Thyroid gland (tissue), 4 donors: ENCODE data around the gene NT5C3A. TPM values are rescaled to one million over a fixed set of nuclear protein-coding genes. Genes with fewer than 3 reads are reported as not detected.
"Not testable (repeated sequence)": the region's sequence is repeated elsewhere in the genome, so short reads cannot be mapped to it uniquely, and the experiment has no call there.

Experiments
- DNase-seq, 2 donors: peaks; one replicate each; pipeline ENCODE4 v3.0.0-alpha.2; 2019
- H3K27ac ChIP-seq, 3 donors: fragments of 200-600 bp; sonication (generic); 1 replicate in 2 of 3; 2 replicates in 1 of 3; pipeline ENCODE4 v1.5.1; 2016 to 2019; ENCODE audit warnings: mild to moderate bottlenecking in 1 of 3, moderate library complexity in 1 of 3
- H3K27me3 ChIP-seq: fragments of 200-600 bp; sonication (generic); one replicate; pipeline ENCODE4 v1.5.1; 2019
- H3K36me3 ChIP-seq, 2 donors: fragments of 200-600 bp; sonication (generic); one replicate each; pipeline ENCODE4 v1.5.1; 2016 to 2019
- H3K4me1 ChIP-seq, 2 donors: fragments of 200-600 bp; sonication (generic); one replicate each; pipeline ENCODE4 v1.5.1; 2017 to 2019
- H3K4me3 ChIP-seq, 3 donors: fragments of 200-600 bp; sonication (generic); replicated peaks in 1 of 3; 1 replicate in 2 of 3; 2 replicates in 1 of 3; pipeline ENCODE4 v1.5.1; 2016; ENCODE audit warnings: mild to moderate bottlenecking in 1 of 3
- H3K9me3 ChIP-seq: fragments of 200-600 bp; sonication (generic); one replicate; pipeline ENCODE4 v1.5.1; 2017
- CTCF ChIP-seq, 6 experiments: fragments of 200-600 bp in 3 of 6; fragments of 450-650 bp in 3 of 6; sonication (generic) in 3 of 6; IDR thresholded peaks; one replicate each; pipeline ENCODE4 v1.5.1; 2016 to 2019; ENCODE audit warnings: antibody characterized with exemption in 6 of 6, mild to moderate bottlenecking in 2 of 6, inconsistent platforms in 1 of 6, moderate library complexity in 1 of 6
- POLR2A ChIP-seq, 2 donors: fragments of 450-650 bp; IDR thresholded peaks; one replicate each; pipeline ENCODE4 v1.6.1; 2017; ENCODE audit warnings: antibody characterized with exemption in 2 of 2, mild to moderate bottlenecking in 2 of 2, moderate library complexity in 1 of 2
- WGBS, 2 donors: methylation state at CpG; one replicate each; pipeline ENCODE4 v1.1.5; 2017; 5-methylcytosine and 5-hydroxymethylcytosine counted together
- intact Hi-C: fragments of 100-400 bp; cut with DNase I; formaldehyde crosslinking; loops from one replicate; pipeline ENCODE4 v1.15.1; 2023
- total RNA-seq, 4 donors: library from RNA; depleted of rRNA; stranded (reverse); fragments of >200 nt; gene quantifications; one replicate each; pipeline ENCODE4 v1.2.3, GENCODE V29; 2016

Gene NT5C3A
- total RNA-seq, 4 donors from 2014 or later, result 28.8 to 40.3 (median 30.2) TPM

GRCh38 chr7:33009734-33010133 is 52.8 kb downstream of the NT5C3A start:
- 98 to 99% methylated on average over 2 of the region's 2 CpGs for WGBS, 2 donors
- TF ChIP-seq POLR2A (IDR thresholded peaks at IDR 0.05) (no peak), CTCF (IDR thresholded peaks at IDR 0.05) (no peak)
- Histone ChIP-seq H3K9me3 (no peaks in the 10 kb centered on the region), H3K4me3 (no peak overlapping the region), H3K27me3 (no peaks in the 10 kb centered on the region), H3K4me1 (no peaks in the 10 kb centered on the region), H3K36me3 (peaks cover 0 to 11% of the 10 kb centered on the region in 2 donors), H3K27ac (no peak overlapping the region)
- no peak for DNase-seq
- intact Hi-C loops, result no loop called here

GRCh38 chr7:33005690-33006089 is 56.9 kb downstream of the NT5C3A start:
- WGBS, 2 donors, result 86 to 94% methylated on average over 4 of the region's 4 CpGs
- H3K9me3 ChIP-seq, intact Hi-C loops, H3K27me3 ChIP-seq, DNase-seq, H3K27ac ChIP-seq, H3K36me3 ChIP-seq, H3K4me3 ChIP-seq, H3K4me1 ChIP-seq: not testable (repeated sequence)

GRCh38 chr7:33005193-33005592 is 57.4 kb downstream of the NT5C3A start:
- WGBS, 2 donors, result 95% methylated on average over 8 of the region's 8 CpGs
- H3K27me3 ChIP-seq, H3K9me3 ChIP-seq, DNase-seq, H3K4me3 ChIP-seq, H3K36me3 ChIP-seq, intact Hi-C loops, H3K27ac ChIP-seq, H3K4me1 ChIP-seq: not testable (repeated sequence)

- H3K36me3 ChIP-seq, H3K4me1 ChIP-seq, DNase-seq, intact Hi-C loops, H3K9me3 ChIP-seq, H3K27me3 ChIP-seq, H3K27ac ChIP-seq, H3K4me3 ChIP-seq: not testable (repeated sequence)
- 86% methylated on average over 10 of the region's 10 CpGs for WGBS, 2 donors
Measured at GRCh38 chr7:33004104-33004616, 58.4 kb downstream of the NT5C3A start.

GRCh38 chr7:33003111-33003510 is 59.5 kb downstream of the NT5C3A start:
- intact Hi-C loops, H3K9me3 ChIP-seq, DNase-seq, H3K36me3 ChIP-seq, H3K4me3 ChIP-seq, H3K27me3 ChIP-seq, H3K27ac ChIP-seq, H3K4me1 ChIP-seq: not testable (repeated sequence)

GRCh38 chr7:32999380-32999779 is 63.2 kb downstream of the NT5C3A start:
- DNase-seq, H3K9me3 ChIP-seq, H3K27me3 ChIP-seq, H3K4me3 ChIP-seq, intact Hi-C loops, H3K4me1 ChIP-seq, H3K36me3 ChIP-seq: not testable (repeated sequence)
- 64 to 70% methylated on average over 4 of the region's 4 CpGs for WGBS, 2 donors
- peak overlapping the region in 1 of 3 donors; percentile 17 for H3K27ac ChIP-seq

GRCh38 chr7:32998361-32999171 is 64.0 kb downstream of the NT5C3A start:
- not testable (repeated sequence) for H3K4me3 ChIP-seq

GRCh38 chr7:32997956-32998355 is 64.6 kb downstream of the NT5C3A start:
- H3K4me3 ChIP-seq, intact Hi-C loops, H3K4me1 ChIP-seq, H3K27me3 ChIP-seq, DNase-seq, H3K36me3 ChIP-seq, H3K9me3 ChIP-seq: not testable (repeated sequence)
- WGBS, 2 donors, result 72 to 76% methylated on average over 2 of the region's 4 CpGs
- H3K27ac ChIP-seq, result peak overlapping the region in 2 of 3 donors; percentile 30 to 53

More at GRCh38 chr7:32998361-32999171, 64.0 kb downstream of the NT5C3A start:
- H3K27me3 ChIP-seq, H3K4me1 ChIP-seq, intact Hi-C loops, H3K36me3 ChIP-seq, H3K9me3 ChIP-seq: not testable (repeated sequence)
- WGBS, 2 donors, result 17 to 18% methylated on average over 11 to 14 of the region's 14 CpGs
- peak; percentile 50 to 61 for DNase-seq
- H3K27ac ChIP-seq, result peak overlapping the region in 2 of 3 donors; percentile 30 to 53

- H3K4me1 ChIP-seq, H3K9me3 ChIP-seq, H3K4me3 ChIP-seq, H3K27me3 ChIP-seq, intact Hi-C loops, H3K36me3 ChIP-seq, H3K27ac ChIP-seq, DNase-seq: not testable (repeated sequence)
- WGBS, 2 donors, result 77 to 89% methylated on average over 5 to 6 of the region's 6 CpGs
Measured at GRCh38 chr7:32992750-32993149, 69.8 kb downstream of the NT5C3A start.

GRCh38 chr7:32991975-32992700 is 70.4 kb downstream of the NT5C3A start:
- 75 to 80% methylated on average over 6 to 7 of the region's 9 CpGs for WGBS, 2 donors
- H3K27me3 ChIP-seq, intact Hi-C loops: not testable (repeated sequence)

GRCh38 chr7:32991068-32991585 is 71.4 kb downstream of the NT5C3A start:
- H3K4me1 ChIP-seq, H3K27me3 ChIP-seq, H3K36me3 ChIP-seq, DNase-seq, H3K4me3 ChIP-seq, H3K27ac ChIP-seq, H3K9me3 ChIP-seq, intact Hi-C loops: not testable (repeated sequence)
- WGBS, 2 donors, result 52 to 64% methylated on average over 3 of the region's 5 CpGs

More at GRCh38 chr7:32991975-32992700, 70.4 kb downstream of the NT5C3A start:
- not testable (repeated sequence) for H3K4me1 ChIP-seq, H3K9me3 ChIP-seq, DNase-seq, H3K27ac ChIP-seq, H3K36me3 ChIP-seq, H3K4me3 ChIP-seq
